Measurements from ENCODE around the gene SYCP1. TPM values are rescaled to one million over a fixed set of nuclear protein-coding genes. Genes with fewer than 3 reads are reported as not detected.

The SYCP1 gene
- total RNA-seq, 4 donors from 2014 or later: not detected

DNA sequence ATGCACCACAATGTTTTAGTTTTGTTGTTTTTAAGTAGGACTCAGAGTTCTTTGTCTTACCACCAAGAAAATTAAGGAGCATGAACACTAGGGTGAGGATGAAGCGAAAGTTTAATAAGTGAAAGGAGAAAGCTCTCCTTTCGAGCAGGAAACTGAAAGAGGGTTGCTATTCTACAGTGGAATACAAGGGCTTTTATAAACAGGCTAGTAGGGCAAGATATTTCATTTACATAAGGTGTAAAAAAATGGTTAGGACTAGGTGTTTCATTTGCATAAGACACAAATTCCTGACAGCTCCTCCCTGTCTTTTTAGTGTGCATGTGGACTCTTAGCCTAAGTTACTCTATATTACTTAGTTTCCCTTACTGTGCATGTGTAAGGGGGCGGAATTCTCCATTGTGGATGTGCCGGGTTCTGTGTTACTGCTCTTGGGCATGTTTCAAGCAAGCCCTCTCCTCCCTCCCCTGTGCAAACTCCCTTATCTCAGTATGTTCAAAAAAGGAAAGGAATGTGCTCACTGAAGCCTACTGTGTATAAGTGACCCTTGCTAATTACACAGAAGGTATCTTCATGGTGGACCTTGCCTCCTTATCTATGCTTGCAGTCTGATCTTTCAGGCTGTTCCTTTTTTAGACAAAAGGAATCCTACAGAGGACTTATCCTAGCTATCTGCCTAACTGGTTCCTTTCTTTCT is 182.3 kb downstream of the SYCP1 start:
- H3K36me3 ChIP-seq: no peaks in the 10 kb centered on the region
- WGBS, 2 donors: 58 to 74% methylated on average over 4 of the region's 4 CpGs
- no peak for DNase-seq
- intact Hi-C loops (cut with DNase I): no loop called here
- H3K4me3 ChIP-seq: no peak overlapping the region
- no peaks in the 10 kb centered on the region for H3K27me3 ChIP-seq
- no peaks in the 10 kb centered on the region for H3K4me1 ChIP-seq
- TF ChIP-seq POLR2A (IDR thresholded peaks at IDR 0.05): no peak
- TF ChIP-seq, protein P1, sequence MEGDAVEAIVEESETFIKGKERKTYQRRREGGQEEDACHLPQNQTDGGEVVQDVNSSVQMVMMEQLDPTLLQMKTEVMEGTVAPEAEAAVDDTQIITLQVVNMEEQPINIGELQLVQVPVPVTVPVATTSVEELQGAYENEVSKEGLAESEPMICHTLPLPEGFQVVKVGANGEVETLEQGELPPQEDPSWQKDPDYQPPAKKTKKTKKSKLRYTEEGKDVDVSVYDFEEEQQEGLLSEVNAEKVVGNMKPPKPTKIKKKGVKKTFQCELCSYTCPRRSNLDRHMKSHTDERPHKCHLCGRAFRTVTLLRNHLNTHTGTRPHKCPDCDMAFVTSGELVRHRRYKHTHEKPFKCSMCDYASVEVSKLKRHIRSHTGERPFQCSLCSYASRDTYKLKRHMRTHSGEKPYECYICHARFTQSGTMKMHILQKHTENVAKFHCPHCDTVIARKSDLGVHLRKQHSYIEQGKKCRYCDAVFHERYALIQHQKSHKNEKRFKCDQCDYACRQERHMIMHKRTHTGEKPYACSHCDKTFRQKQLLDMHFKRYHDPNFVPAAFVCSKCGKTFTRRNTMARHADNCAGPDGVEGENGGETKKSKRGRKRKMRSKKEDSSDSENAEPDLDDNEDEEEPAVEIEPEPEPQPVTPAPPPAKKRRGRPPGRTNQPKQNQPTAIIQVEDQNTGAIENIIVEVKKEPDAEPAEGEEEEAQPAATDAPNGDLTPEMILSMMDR (IDR thresholded peaks at IDR 0.05): no peak
- H3K27ac ChIP-seq: no peak overlapping the region
- no peaks in the 10 kb centered on the region for H3K9me3 ChIP-seq

DNA sequence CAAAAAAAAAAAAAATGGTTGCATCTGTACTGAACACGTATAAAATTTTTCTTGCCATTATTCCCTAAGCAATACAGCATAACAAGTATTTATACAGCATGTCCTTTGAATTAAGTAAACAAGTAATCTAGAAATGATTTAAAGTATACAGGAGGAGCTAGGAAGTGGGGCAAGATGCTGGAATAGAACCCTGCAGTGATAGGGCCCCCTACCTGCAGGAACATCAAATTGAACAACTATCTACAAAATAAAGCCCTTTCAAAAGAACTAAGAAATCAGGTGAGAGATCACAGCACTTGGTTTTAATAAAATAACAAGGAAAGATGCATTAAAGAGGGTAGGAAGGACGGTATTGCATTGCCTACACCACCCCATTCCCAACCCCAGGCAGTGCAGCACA is 185.8 kb downstream of the SYCP1 start:
- Histone ChIP-seq H3K27me3 (no peaks in the 10 kb centered on the region), H3K4me1 (no peaks in the 10 kb centered on the region), H3K9me3 (no peaks in the 10 kb centered on the region), H3K36me3 (no peaks in the 10 kb centered on the region), H3K27ac (no peak overlapping the region), H3K4me3 (no peak overlapping the region)
- no peak for TF ChIP-seq POLR2A (IDR thresholded peaks at IDR 0.05)
- TF ChIP-seq, protein P1 (IDR thresholded peaks at IDR 0.05): peak in 1 of 6 experiments; percentile 15
- no peak for DNase-seq
- WGBS, 2 donors: 45 to 80% methylated on average over 2 of the region's 2 CpGs
- intact Hi-C loops (cut with DNase I): no loop called here

DNA sequence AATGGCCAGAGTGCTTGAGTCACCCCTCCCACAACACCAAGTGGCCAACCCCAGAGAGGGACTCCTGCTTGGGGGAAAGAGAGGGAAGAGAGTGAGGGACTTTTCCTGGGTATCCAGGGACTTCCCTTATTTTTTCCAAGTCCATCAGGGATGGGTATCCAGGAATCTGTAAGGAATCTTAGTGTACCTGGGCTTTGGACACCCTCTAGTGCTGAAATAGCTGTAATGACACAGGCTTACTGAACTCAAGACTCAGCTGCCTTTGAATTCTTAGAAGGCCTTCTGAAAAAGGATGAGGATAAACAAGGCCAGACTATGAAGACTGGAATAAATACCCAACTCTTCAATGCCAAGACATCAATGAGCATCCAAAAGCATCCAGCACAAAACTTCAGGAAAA is 187.0 kb downstream of the SYCP1 start:
- DNase-seq: no peak
- TF ChIP-seq, protein P1 (IDR thresholded peaks at IDR 0.05): peak in 4 of 6 experiments; percentile 9 to 49 (median 26)
- TF ChIP-seq POLR2A (IDR thresholded peaks at IDR 0.05): no peak
- no peak overlapping the region for H3K27ac ChIP-seq
- no peak overlapping the region for H3K4me3 ChIP-seq
- intact Hi-C loops (cut with DNase I): no loop called here
- no peaks in the 10 kb centered on the region for H3K4me1 ChIP-seq
- no peaks in the 10 kb centered on the region for H3K9me3 ChIP-seq
- no peaks in the 10 kb centered on the region for H3K27me3 ChIP-seq
- H3K36me3 ChIP-seq: no peaks in the 10 kb centered on the region

Other genes starting within 250 kb of the SYCP1 start
- gene DENND2C, start 184.8 kb upstream of the SYCP1 start, total RNA-seq: 10 to 100 TPM; 30.3 to 67.0 (median 41.2) TPM
- gene AMPD1, start 159.3 kb upstream of the SYCP1 start, total RNA-seq: under 1 TPM in 2 of 4 donors, not detected in 2; 0.32 to 0.57 TPM
- 10 to 100 TPM; 18.4 to 38.0 (median 30.1) TPM for gene NRAS, start 138.1 kb upstream of the SYCP1 start, total RNA-seq
- gene CSDE1, start 96.9 kb upstream of the SYCP1 start, total RNA-seq: 100 to 1,000 TPM; 311 to 845 (median 638) TPM
- 10 to 100 TPM; 18.3 to 50.0 (median 42.1) TPM for gene SIKE1, start 74.2 kb upstream of the SYCP1 start, total RNA-seq
- gene TSHB, start 175.0 kb downstream of the SYCP1 start, total RNA-seq: not detected
- gene TSPAN2, start 234.6 kb downstream of the SYCP1 start, total RNA-seq: 1 to 10 TPM in 2 of 4 donors, under 1 TPM in 2; 0.83 to 7.6 (median 3.9) TPM

Measured in esophagus squamous epithelium (tissue), 5 donors.